Nephron (organoid): ENCODE results near the gene SRSF2.
"Not testable (repeated sequence)": the region's sequence is repeated elsewhere in the genome, so short reads cannot be mapped to it uniquely, and the experiment has no call there.

Source experiments
- H3K27ac Mint-ChIP-seq, 3 experiments: 2 replicates each; pipeline ENCODE4 v1.8.0; 2020; ENCODE audit warnings: mixed read lengths in 3 of 3, mild to moderate bottlenecking in 2 of 3, moderate library complexity in 1 of 3
- H3K27me3 Mint-ChIP-seq: 2 replicates; pipeline ENCODE4 v1.8.0; 2021; ENCODE audit warnings: low read depth, mild to moderate bottlenecking, moderate library complexity, mixed read lengths
- H3K36me3 Mint-ChIP-seq: 2 replicates; pipeline ENCODE4 v1.8.0; 2020; ENCODE audit warnings: low read depth, mixed read lengths
- H3K4me1 Mint-ChIP-seq: 2 replicates; pipeline ENCODE4 v1.8.0; 2020; ENCODE audit warnings: mixed read lengths
- H3K4me3 Mint-ChIP-seq, 3 experiments: 2 replicates each; pipeline ENCODE4 v1.8.0; 2020; ENCODE audit warnings: mild to moderate bottlenecking in 3 of 3, mixed read lengths in 3 of 3, moderate library complexity in 2 of 3
- H3K9me3 Mint-ChIP-seq: 2 replicates; pipeline ENCODE4 v1.8.0; 2020; ENCODE audit warnings: mixed read lengths
- TF ChIP-seq, protein P1 (sequence below), 3 experiments: fragments of 200-600 bp; sonication (generic); IDR thresholded peaks; one replicate each; pipeline ENCODE4 v1.5.0; 2021; ENCODE audit warnings: antibody characterized with exemption in 3 of 3; ENCODE audit not compliant: unreplicated experiment in 3 of 3

SRSF2 gene

DNA sequence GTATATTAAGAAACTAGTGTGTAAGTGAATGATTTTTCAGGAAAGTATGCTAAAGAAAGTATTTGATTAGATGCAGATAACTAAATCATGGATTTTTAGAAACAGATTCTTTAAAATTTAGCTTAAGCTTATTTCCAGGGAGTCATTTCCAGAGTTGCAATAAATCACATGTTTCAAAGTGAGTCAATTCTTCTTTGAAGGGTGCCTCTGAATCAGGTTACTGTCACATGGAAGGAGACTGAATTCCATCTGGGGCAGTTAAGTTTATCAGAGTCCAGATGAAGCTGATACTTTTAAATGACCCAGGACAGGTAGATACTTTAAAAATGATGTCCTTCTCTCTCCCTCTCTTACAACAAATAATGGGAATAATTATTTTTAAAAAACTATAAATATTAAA, 5.8 kb upstream of the SRSF2 start:
- Mint-ChIP-seq H3K27me3 (no peaks in the 10 kb centered on the region), H3K27ac (no peak overlapping the region), H3K4me3 (no peak overlapping the region), H3K36me3 (peaks cover 56% of the 10 kb centered on the region), H3K9me3 (no peaks in the 10 kb centered on the region), H3K4me1 (peaks cover 37% of the 10 kb centered on the region)
- TF ChIP-seq, protein P1, sequence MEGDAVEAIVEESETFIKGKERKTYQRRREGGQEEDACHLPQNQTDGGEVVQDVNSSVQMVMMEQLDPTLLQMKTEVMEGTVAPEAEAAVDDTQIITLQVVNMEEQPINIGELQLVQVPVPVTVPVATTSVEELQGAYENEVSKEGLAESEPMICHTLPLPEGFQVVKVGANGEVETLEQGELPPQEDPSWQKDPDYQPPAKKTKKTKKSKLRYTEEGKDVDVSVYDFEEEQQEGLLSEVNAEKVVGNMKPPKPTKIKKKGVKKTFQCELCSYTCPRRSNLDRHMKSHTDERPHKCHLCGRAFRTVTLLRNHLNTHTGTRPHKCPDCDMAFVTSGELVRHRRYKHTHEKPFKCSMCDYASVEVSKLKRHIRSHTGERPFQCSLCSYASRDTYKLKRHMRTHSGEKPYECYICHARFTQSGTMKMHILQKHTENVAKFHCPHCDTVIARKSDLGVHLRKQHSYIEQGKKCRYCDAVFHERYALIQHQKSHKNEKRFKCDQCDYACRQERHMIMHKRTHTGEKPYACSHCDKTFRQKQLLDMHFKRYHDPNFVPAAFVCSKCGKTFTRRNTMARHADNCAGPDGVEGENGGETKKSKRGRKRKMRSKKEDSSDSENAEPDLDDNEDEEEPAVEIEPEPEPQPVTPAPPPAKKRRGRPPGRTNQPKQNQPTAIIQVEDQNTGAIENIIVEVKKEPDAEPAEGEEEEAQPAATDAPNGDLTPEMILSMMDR (IDR thresholded peaks at IDR 0.05; ENCODE audit: unreplicated experiment in 3 of 3), result no peak

DNA sequence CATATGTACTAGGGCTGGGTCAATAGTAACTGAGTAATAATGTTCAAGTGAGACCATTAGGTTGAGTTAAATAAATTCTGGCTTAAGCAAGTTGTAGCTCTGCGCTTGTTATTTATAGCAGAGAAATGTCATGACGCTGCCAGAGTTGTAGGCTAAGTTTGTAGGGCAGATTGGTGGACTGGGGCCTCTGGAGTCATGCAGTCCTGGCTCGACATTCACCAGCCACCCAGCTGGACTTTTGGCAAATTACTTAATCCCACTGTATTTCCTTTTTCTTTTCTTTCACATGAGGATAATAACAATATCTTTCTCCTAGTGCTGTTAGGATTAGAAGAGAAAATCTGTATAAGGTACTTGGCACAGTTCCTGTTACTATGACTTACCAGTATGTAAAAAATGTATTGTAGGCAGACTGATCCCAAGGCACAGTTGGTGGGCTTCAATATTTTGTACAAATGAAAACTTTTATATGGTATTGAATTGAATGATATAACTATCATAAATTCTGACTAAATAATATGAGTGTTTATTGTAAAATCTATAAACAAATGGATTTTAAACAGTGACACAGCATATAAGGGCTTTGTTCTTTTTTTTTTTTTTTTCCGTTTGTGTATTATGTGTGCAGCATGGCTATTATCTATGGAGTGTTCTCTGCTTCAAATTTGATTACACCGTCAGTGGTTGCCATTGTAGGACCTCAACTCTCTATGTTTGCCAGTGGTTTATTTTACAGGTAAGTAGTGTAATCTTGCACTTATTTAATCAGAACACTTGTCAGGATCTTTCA, 3.4 kb upstream of the SRSF2 start:
- peak overlapping the region; percentile 23 to 85 (median 74) for H3K4me3 Mint-ChIP-seq
- peaks cover 40% of the 10 kb centered on the region for H3K4me1 Mint-ChIP-seq
- H3K27ac Mint-ChIP-seq, result peak overlapping the region; percentile 78 to 99 (median 91)
- TF ChIP-seq, protein P1 (IDR thresholded peaks at IDR 0.05; ENCODE audit: unreplicated experiment in 3 of 3), result no peak
- H3K27me3 Mint-ChIP-seq, result no peaks in the 10 kb centered on the region
- H3K9me3 Mint-ChIP-seq, result no peaks in the 10 kb centered on the region
- peaks cover 43% of the 10 kb centered on the region for H3K36me3 Mint-ChIP-seq

GRCh38 chr17:76739568-76740115, 2.5 kb upstream of the SRSF2 start:
- H3K4me3 Mint-ChIP-seq, result peak overlapping the region; percentile 59 to 76 (median 75)

GRCh38 chr17:76738468-76738850, 1.3 kb upstream of the SRSF2 start:
- Mint-ChIP-seq H3K27me3 (no peaks in the 10 kb centered on the region), H3K4me3 (peak overlapping the region; percentile 97 to 100 (median 98)), H3K9me3 (no peaks in the 10 kb centered on the region), H3K36me3 (peaks cover 44% of the 10 kb centered on the region), H3K4me1 (peaks cover 61% of the 10 kb centered on the region), H3K27ac (peak overlapping the region; percentile 98 to 99 (median 99))
- TF ChIP-seq, protein P1 (IDR thresholded peaks at IDR 0.05; ENCODE audit: unreplicated experiment in 3 of 3), result no peak

More at GRCh38 chr17:76739568-76740115, 2.5 kb upstream of the SRSF2 start:
- H3K36me3 Mint-ChIP-seq, result peaks cover 43% of the 10 kb centered on the region
- H3K9me3 Mint-ChIP-seq, H3K27me3 Mint-ChIP-seq: not testable (repeated sequence)
- peaks cover 49% of the 10 kb centered on the region for H3K4me1 Mint-ChIP-seq
- peak overlapping the region; percentile 35 to 99 (median 99) for H3K27ac Mint-ChIP-seq

DNA sequence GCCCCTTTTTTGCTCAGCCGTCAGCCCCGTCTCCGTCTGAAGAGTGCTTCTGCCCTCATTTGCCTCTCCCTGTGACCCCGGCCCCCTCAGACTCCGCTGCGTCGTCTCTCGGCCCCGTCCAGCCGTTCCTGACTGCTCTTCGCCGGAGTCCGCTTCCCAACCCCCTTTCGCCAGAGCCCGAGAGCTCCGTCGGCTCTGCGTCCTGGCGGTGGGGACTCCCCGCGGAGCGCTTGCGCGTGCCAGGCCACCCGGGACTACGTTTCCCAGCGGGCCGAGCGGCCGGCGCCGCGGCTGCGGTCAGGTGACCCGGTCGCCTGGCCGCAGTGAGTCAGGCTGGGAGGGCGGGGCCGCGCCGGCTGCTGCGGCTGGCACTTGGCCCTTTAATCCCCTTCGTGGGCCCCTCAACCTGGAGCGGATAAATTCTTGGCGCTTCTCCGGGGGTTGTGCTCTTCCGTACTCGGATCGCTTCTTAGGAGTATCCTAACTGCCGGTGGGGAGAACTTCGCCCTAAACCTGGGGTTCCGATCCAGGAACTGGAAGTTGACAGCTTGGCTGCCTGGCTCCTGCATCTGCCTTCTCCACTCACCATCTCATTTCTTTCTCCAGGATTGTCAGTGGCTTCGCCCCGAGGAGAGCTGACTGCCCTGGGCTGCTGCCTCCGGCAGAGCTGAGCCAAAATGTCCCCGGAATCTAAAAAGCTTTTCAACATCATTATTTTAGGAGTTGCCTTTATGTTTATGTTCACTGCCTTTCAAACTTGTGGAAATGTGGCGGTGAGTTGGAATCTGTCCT, 741 bp upstream of the SRSF2 start, which contains the start of gene MFSD11:
MFSD11 (plus strand) TSS at position 444 of the 792 bp plus-strand sequence; CDS start at position 678, 234 bp downstream.
- TF ChIP-seq, protein P1 (IDR thresholded peaks at IDR 0.05; ENCODE audit: unreplicated experiment in 3 of 3), result no peak
- Mint-ChIP-seq H3K27me3 (no peaks in the 10 kb centered on the region), H3K9me3 (no peaks in the 10 kb centered on the region), H3K4me3 (peak within 1 kb of the TSS; percentile 97 to 100 (median 98)), H3K36me3 (peaks cover 45% of the 10 kb centered on the region), H3K4me1 (peaks cover 67% of the 10 kb centered on the region), H3K27ac (peak within 1 kb of the TSS; percentile 98 to 99 (median 99))
